HEK293 (cell line): ENCODE measurements around the gene COX6A2.
"Not testable (repeated sequence)": the region's sequence is repeated elsewhere in the genome, so short reads cannot be mapped to it uniquely, and the experiment has no call there.

Experiments used
- CTCF ChIA-PET: fragments of 350-600 bp; formaldehyde crosslinking; extraction: SDS; loops from one replicate; lab custom pipeline; 2021; ENCODE audit warnings: antibody characterized with exemption; lab: Yijun Ruan, JAX
- POLR2A ChIA-PET: fragments of 300-600 bp; formaldehyde crosslinking; extraction: SDS; loops from one replicate; lab custom pipeline; 2020; ENCODE audit warnings: antibody characterized with exemption, inconsistent platforms; lab: Yijun Ruan, JAX
- H3K27ac ChIP-seq: fragments of 200-500 bp; sonication (Bioruptor generic); 2 replicates; pipeline ENCODE4 v1.5.1; 2014; ENCODE audit warnings: low read depth, low read length, control low read depth, inconsistent platforms; ENCODE audit errors: extremely low read depth
- H3K36me3 ChIP-seq, 2 experiments: fragments of 200-500 bp in 1 of 2; sonication (Bioruptor generic) in 1 of 2; 1 replicate in 1 of 2; 2 replicates in 1 of 2; pipeline ENCODE4 v1.5.1; 2014 to 2017; ENCODE audit warnings: inconsistent platforms in 2 of 2, low read length in 2 of 2; ENCODE audit not compliant: control insufficient read depth in 2 of 2, insufficient read depth in 1 of 2
- H3K4me1 ChIP-seq: fragments of 200-500 bp; sonication (Bioruptor generic); 2 replicates; pipeline ENCODE4 v1.5.1; 2014; ENCODE audit warnings: mild to moderate bottlenecking, low read length, inconsistent platforms; ENCODE audit not compliant: control insufficient read depth, insufficient read depth
- H3K4me3 ChIP-seq: 2 replicates; pipeline ENCODE4 v1.5.1; 2011; ENCODE audit warnings: low read depth, mild to moderate bottlenecking, control low read depth, low read length, moderate library complexity
- H3K9me3 ChIP-seq: fragments of 200-500 bp; sonication (Bioruptor generic); 2 replicates; pipeline ENCODE4 v1.5.1; 2014; ENCODE audit warnings: low read depth, low read length, inconsistent platforms; ENCODE audit not compliant: control insufficient read depth, insufficient read depth
- KLF16 ChIP-seq: fragments of 450-650 bp; formaldehyde crosslinking; IDR thresholded peaks from 2 replicates; pipeline ENCODE4 v1.5.1; 2017; ENCODE audit warnings: missing biosample characterization, missing genetic modification characterization
- ZBTB17 ChIP-seq: fragments of 450-650 bp; formaldehyde crosslinking; IDR thresholded peaks from 2 replicates; pipeline ENCODE4 v1.5.1; 2016; ENCODE audit warnings: missing biosample characterization, missing genetic modification characterization
- ZFP41 ChIP-seq: fragments of 450-650 bp; formaldehyde crosslinking; IDR thresholded peaks from 2 replicates; pipeline ENCODE4 v1.5.1; 2016; ENCODE audit warnings: missing biosample characterization, missing genetic modification characterization, borderline replicate concordance
- ZFP69B ChIP-seq: fragments of 450-650 bp; formaldehyde crosslinking; IDR thresholded peaks from 2 replicates; pipeline ENCODE4 v1.5.1; 2016; ENCODE audit warnings: missing biosample characterization, missing genetic modification characterization
- ZNF292 ChIP-seq: fragments of 450-650 bp; formaldehyde crosslinking; IDR thresholded peaks from 2 replicates; pipeline ENCODE4 v1.5.1; 2016; ENCODE audit warnings: low read depth, missing biosample characterization, missing genetic modification characterization, borderline replicate concordance
- ZNF514 ChIP-seq: fragments of 450-650 bp; formaldehyde crosslinking; IDR thresholded peaks from 2 replicates; pipeline ENCODE4 v1.5.1; 2016; ENCODE audit warnings: missing biosample characterization, missing genetic modification characterization
- ZNF521 ChIP-seq: fragments of 450-650 bp; formaldehyde crosslinking; IDR thresholded peaks from 2 replicates; pipeline ENCODE4 v1.5.1; 2017; ENCODE audit warnings: missing biosample characterization, mild to moderate bottlenecking, missing genetic modification characterization
- ZNF596 ChIP-seq: fragments of 450-650 bp; IDR thresholded peaks from 2 replicates; pipeline ENCODE4 v1.5.0; 2018; ENCODE audit warnings: missing biosample characterization, mild to moderate bottlenecking, missing genetic modification characterization, moderate library complexity
- ZNF610 ChIP-seq: fragments of 450-650 bp; formaldehyde crosslinking; IDR thresholded peaks from 2 replicates; pipeline ENCODE4 v1.5.1; 2016; ENCODE audit warnings: missing biosample characterization, missing genetic modification characterization, borderline replicate concordance
- ZNF623 ChIP-seq: fragments of 450-650 bp; formaldehyde crosslinking; IDR thresholded peaks from 2 replicates; pipeline ENCODE4 v1.5.1; 2016; ENCODE audit warnings: missing biosample characterization, missing genetic modification characterization
- ZNF658 ChIP-seq: fragments of 450-650 bp; formaldehyde crosslinking; IDR thresholded peaks from 2 replicates; pipeline ENCODE4; 2016; ENCODE audit warnings: missing biosample characterization, missing genetic modification characterization
- ZNF701 ChIP-seq: fragments of 450-650 bp; formaldehyde crosslinking; IDR thresholded peaks from 2 replicates; pipeline ENCODE4 v1.5.1; 2016; ENCODE audit warnings: missing biosample characterization, missing genetic modification characterization
- ZNF777 ChIP-seq: fragments of 450-650 bp; formaldehyde crosslinking; IDR thresholded peaks from 2 replicates; pipeline ENCODE4 v1.5.1; 2017; ENCODE audit warnings: missing biosample characterization, missing genetic modification characterization, borderline replicate concordance
- ZNF792 ChIP-seq: fragments of 450-650 bp; formaldehyde crosslinking; IDR thresholded peaks from 2 replicates; pipeline ENCODE4 v1.5.1; 2016; ENCODE audit warnings: missing biosample characterization, missing genetic modification characterization
- ZNF843 ChIP-seq: fragments of 450-650 bp; formaldehyde crosslinking; IDR thresholded peaks from 2 replicates; pipeline ENCODE4 v1.5.1; 2016; ENCODE audit warnings: missing biosample characterization, missing genetic modification characterization

The COX6A2 gene

GRCh38 chr16:31441956-31442355 is 13.8 kb upstream of the COX6A2 start:
- Histone ChIP-seq H3K9me3 (no peaks in the 10 kb centered on the region), H3K4me3 (no peak overlapping the region), H3K36me3 (no peaks in the 10 kb centered on the region), H3K27ac (no peak overlapping the region), H3K4me1 (no peaks in the 10 kb centered on the region)
- ChIA-PET POLR2A (interaction anchor here (1.0 to 1.8 kb wide), 5 partner anchors 10 to 368 kb away, joined by 5 to 7 read pairs (median 5); partner anchors contain the start of genes ARMC5, FUS, KAT8 and ZNF646), CTCF (interaction anchor here (0.6 to 3.6 kb wide), 8 partner anchors 12 to 572 kb away, joined by 3 to 27 read pairs (median 4); partner anchors contain the start of gene HSD3B7)
- no peak for TF ChIP-seq ZNF792 (tag by site-specific recombination)
- TF ChIP-seq ZNF610 (tag by site-specific recombination): no peak
- TF ChIP-seq ZFP41: no peak
- TF ChIP-seq ZNF843 (tag by site-specific recombination): no peak
- TF ChIP-seq ZNF596 (tag by site-specific recombination): no peak
- TF ChIP-seq KLF16 (tag by site-specific recombination): no peak

GRCh38 chr16:31440516-31441184 is 12.5 kb upstream of the COX6A2 start:
- H3K36me3 ChIP-seq: no peaks in the 10 kb centered on the region
- no peak overlapping the region for H3K4me3 ChIP-seq
- no peaks in the 10 kb centered on the region for H3K9me3 ChIP-seq
- ChIA-PET POLR2A (interaction anchor here (0.6 to 1.1 kb wide), 2 partner anchors 323 to 513 kb away, joined by 3 read pairs; partner anchors contain the start of gene KAT8), CTCF (interaction anchor here (0.6 to 1.5 kb wide), 5 partner anchors 11 to 455 kb away, joined by 3 to 6 read pairs (median 3); partner anchors contain the start of gene HSD3B7)
- no peak overlapping the region for H3K27ac ChIP-seq
- TF ChIP-seq ZNF292 (tag by site-specific recombination) (no peak), ZBTB17 (tag by site-specific recombination) (peak; percentile 80)
- no peaks in the 10 kb centered on the region for H3K4me1 ChIP-seq

GRCh38 chr16:31439519-31439918 is 11.4 kb upstream of the COX6A2 start:
- CTCF ChIA-PET: interaction anchor here (0.7 to 1.5 kb wide), 4 partner anchors 12 to 392 kb away, joined by 3 read pairs; no protein-coding TSS in a partner anchor
- Histone ChIP-seq H3K4me3 (no peak overlapping the region), H3K9me3 (no peaks in the 10 kb centered on the region), H3K27ac (no peak overlapping the region), H3K4me1 (no peaks in the 10 kb centered on the region), H3K36me3 (no peaks in the 10 kb centered on the region)
- POLR2A ChIA-PET: interaction anchor here (1.1 kb wide), 1 partner anchor 322 kb away, joined by 3 read pairs; the partner anchor contains the start of gene KAT8
- TF ChIP-seq ZNF521 (tag by site-specific recombination): no peak
- TF ChIP-seq ZFP69B (tag by site-specific recombination): no peak
- TF ChIP-seq ZNF777 (tag by site-specific recombination): no peak
- no peak for TF ChIP-seq ZNF514 (tag by site-specific recombination)
- no peak for TF ChIP-seq ZNF623 (tag by site-specific recombination)
- no peak for TF ChIP-seq ZNF658 (tag by site-specific recombination)
- no peak for TF ChIP-seq ZNF701

GRCh38 chr16:31439023-31439422 is 10.9 kb upstream of the COX6A2 start:
- H3K9me3 ChIP-seq, H3K36me3 ChIP-seq, H3K4me3 ChIP-seq, H3K27ac ChIP-seq, H3K4me1 ChIP-seq: not testable (repeated sequence)
- ChIA-PET POLR2A (interaction anchor here (0.6 kb wide), 1 partner anchor 485 kb away, joined by 3 read pairs; no protein-coding TSS in a partner anchor), CTCF (interaction anchor here (0.7 to 1.5 kb wide), 3 partner anchors 13 to 478 kb away, joined by 3 to 4 read pairs (median 3); no protein-coding TSS in a partner anchor)
